ENCODE results near the gene UPK1B. TPM values are rescaled to one million over a fixed set of nuclear protein-coding genes. Genes with fewer than 3 reads are reported as not detected.
"Not testable (repeated sequence)": the region's sequence is repeated elsewhere in the genome, so short reads cannot be mapped to it uniquely, and the experiment has no call there.

UPK1B gene
- 37.1 TPM for total RNA-seq

GRCh38 chr3:119173325-119173724 lies at the start of gene UPK1B:
Gene UPK1B (plus strand): TSS chr3:119173598. CDS start chr3:119186742, 13,144 bp downstream.
- DNase-seq (ENCODE audit: low spot score), result peak; percentile 22

DNA sequence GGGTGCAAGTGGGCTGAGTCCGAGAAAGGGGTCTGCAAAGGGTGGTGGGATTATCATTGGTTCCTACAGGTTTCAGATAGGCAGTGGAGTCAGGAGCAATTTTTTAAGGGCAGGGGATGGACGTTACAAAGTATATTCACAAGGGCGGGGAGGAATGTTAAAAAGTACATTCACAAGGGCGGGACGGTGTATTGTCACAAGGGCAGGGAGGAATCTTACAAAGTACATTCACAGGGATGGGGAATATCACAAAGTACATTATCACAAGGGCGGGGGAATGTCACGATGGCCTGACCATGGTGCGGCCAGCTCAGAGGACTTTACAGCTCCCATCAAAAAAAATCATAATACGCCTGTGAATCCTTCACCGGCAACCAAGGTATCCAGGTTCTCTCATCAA lies 48.1 kb upstream of the UPK1B start:
- no peak for DNase-seq (ENCODE audit: low spot score)

DNA sequence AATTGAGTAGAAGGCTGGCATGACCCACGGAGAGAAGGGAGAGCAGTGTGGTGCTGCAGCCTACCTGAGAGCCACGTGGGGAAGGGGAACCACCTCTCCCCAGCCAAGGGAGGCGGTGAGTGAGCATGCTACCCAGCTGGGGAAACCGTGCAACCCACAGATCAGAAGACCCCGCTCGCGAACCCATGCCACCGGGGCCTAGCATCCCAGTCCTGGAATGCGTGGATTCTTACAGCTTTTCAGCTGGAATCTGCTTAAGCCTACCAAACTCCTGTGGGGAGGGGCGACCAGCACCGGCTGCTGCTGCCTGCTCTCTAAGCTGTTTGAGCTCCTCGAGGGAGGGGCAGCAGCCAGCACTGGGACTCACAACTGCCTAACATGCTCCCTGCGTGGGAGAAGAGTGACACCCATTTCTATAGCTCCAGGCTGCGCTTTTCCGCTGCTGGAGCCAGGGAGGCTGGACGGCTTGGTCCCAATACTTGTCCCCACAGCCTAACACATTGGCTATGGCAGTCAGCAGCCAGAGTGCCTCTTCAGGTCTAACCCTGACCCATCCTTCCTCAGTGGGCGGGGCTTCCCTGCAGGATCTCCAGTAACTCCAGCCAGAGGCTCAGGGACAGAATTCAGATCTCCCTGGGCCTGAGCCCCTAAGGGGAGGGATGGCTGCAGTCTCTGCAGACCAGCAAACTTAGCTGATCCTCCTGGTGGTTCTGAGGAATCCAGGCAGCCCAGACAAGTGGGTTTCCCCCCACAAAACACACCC lies 47.5 kb upstream of the UPK1B start:
- DNase-seq (ENCODE audit: low spot score), result no peak

GRCh38 chr3:119130291-119130690 lies 43.1 kb upstream of the UPK1B start:
- not testable (repeated sequence) for DNase-seq (ENCODE audit: low spot score)

- not testable (repeated sequence) for DNase-seq (ENCODE audit: low spot score)
Measured at GRCh38 chr3:119132291-119132690, 41.1 kb upstream of the UPK1B start.

- not testable (repeated sequence) for DNase-seq (ENCODE audit: low spot score)
Measured at GRCh38 chr3:119139360-119139759, 34.0 kb upstream of the UPK1B start.

DNA sequence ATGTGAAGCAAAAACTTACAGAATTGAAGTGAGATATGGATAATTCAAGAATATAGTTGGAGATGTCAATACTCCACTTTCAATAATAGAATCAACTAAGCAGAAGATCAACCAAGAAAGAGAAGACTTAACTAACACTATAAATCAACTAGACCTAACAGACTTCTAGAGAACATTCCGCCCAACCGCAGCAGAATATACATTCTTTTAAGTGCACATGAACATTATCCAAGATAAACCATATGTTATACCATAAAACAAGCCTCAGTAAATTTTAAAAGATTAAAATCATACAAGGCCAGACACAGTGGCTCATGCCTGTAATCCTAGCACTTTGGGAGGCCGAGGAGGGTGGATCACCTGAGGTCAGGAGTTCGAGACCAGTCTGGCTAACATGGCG lies 32.9 kb upstream of the UPK1B start:
- no peak for DNase-seq (ENCODE audit: low spot score)

DNA sequence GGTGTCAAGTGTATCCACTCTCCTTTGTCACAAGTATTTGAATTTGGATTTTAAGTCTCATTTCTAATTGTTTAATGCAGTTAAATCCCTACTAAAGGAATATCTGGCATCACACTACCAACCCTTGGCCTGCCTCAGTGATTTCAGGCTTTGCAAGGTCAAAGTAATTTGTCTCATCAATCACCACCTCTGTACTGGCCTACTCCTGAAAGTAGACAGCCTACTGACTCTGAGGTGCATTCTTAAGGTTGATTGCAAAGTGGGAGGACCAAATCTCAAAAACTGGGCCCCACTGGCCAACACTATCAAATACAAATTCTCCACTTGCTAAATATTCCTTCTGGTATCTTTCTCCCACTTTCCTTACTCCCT lies 28.3 kb upstream of the UPK1B start:
- DNase-seq (ENCODE audit: low spot score), result no peak

DNA sequence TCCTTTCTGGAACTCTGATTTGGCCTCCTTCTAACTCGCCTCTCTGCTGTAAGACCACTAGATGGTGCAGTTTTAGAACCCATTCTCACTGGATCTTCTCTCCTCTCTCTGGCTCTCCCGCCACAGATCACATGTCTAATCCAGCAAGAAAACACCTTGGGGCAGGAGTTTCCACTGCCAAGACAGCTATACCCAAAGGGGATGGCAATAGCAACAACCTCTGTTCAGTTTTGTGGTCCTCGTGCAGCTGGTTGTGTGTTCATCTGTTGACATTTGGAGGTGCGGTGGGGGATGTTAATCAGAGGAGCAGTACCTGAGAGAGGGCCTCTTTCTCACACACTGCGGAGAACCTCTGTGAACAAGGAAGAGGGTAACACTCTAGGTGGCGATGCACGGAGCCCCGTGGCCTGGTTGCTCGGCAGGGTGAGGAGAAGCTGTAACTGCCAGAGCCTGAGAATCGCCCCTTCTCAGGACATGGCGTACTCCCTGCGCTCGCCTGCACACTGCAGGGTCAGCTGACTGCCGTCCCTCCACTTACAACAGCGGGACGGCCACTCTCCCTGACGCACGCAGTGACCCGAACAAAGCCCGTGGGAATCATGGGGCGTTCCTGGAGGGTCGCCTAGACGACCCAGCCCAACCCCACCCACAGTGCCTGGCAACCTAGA lies 27.8 kb upstream of the UPK1B start, which contains the start of gene TEX55:
TEX55 (plus strand) TSS at position 666 of the 668 bp plus-strand sequence. CDS start 25 bp downstream, outside the sequence.
- DNase-seq (ENCODE audit: low spot score), result no peak

GRCh38 chr3:119146578-119147375 lies 26.6 kb upstream of the UPK1B start:
- no peak for DNase-seq (ENCODE audit: low spot score)

GRCh38 chr3:119147494-119147893 lies 25.9 kb upstream of the UPK1B start:
- no peak for DNase-seq (ENCODE audit: low spot score)

DNA sequence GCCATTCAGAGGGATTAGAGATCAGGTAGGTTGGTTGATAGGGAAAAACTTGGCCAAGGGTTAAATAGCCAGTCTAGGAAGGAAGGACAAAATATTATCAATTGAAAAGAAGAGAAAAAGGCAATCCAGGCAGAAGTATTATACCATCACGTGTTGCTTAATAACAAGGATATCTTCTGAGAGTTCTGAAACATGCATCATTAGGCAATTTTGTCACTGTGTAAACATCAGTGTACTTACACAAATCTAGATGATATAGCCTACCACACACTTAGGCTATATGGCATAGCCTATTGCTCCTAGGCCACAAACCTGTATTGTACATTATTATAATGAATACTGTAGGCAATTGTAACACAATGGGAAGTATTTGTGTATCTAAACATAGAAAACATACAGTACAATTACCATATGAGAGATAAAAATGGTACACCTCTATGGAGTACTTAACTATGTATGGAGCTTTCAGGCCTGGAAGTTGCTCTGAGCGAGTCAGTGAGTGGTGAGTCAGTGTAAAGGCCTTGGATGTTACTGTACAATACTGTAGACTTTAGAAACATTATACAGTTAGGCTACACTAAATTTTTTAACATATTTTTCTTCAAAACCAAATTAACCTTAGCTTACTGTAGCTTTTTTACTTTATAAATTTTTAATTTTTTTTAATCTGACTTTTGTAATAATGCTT lies 24.8 kb upstream of the UPK1B start:
- no peak for DNase-seq (ENCODE audit: low spot score)

DNA sequence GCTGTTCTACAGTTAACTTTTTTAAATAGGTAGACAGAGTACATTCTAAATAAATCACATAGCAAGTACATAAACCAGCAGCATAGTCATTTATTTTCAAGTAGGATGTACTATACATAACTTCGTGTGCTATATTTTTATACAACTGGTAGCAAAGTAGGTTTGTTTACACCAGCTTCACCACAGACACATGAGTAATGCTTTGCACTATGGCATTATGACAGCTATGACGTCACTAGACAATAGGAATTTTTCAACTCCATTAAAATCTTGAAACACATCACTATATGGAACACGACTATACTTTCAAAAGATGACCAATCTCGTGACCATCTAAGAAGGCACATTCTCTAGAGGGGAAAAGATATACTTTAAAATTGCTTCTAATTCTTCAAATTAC lies 23.9 kb upstream of the UPK1B start:
- DNase-seq (ENCODE audit: low spot score), result no peak

GRCh38 chr3:119156868-119157267 lies 16.5 kb upstream of the UPK1B start:
- DNase-seq (ENCODE audit: low spot score), result no peak

GRCh38 chr3:119157971-119158370 lies 15.4 kb upstream of the UPK1B start:
- DNase-seq (ENCODE audit: low spot score), result no peak

- DNase-seq (ENCODE audit: low spot score), result no peak
Measured at GRCh38 chr3:119160361-119160760, 13.0 kb upstream of the UPK1B start.

- no peak for DNase-seq (ENCODE audit: low spot score)
Measured at GRCh38 chr3:119160815-119161214, 12.6 kb upstream of the UPK1B start.

- DNase-seq (ENCODE audit: low spot score), result no peak
Measured at GRCh38 chr3:119161240-119161639, 12.2 kb upstream of the UPK1B start.

- DNase-seq (ENCODE audit: low spot score), result not testable (repeated sequence)
Measured at GRCh38 chr3:119164745-119165144, 8.7 kb upstream of the UPK1B start.

- DNase-seq (ENCODE audit: low spot score), result no peak
Measured at GRCh38 chr3:119170821-119171220, 2.6 kb upstream of the UPK1B start.

DNA sequence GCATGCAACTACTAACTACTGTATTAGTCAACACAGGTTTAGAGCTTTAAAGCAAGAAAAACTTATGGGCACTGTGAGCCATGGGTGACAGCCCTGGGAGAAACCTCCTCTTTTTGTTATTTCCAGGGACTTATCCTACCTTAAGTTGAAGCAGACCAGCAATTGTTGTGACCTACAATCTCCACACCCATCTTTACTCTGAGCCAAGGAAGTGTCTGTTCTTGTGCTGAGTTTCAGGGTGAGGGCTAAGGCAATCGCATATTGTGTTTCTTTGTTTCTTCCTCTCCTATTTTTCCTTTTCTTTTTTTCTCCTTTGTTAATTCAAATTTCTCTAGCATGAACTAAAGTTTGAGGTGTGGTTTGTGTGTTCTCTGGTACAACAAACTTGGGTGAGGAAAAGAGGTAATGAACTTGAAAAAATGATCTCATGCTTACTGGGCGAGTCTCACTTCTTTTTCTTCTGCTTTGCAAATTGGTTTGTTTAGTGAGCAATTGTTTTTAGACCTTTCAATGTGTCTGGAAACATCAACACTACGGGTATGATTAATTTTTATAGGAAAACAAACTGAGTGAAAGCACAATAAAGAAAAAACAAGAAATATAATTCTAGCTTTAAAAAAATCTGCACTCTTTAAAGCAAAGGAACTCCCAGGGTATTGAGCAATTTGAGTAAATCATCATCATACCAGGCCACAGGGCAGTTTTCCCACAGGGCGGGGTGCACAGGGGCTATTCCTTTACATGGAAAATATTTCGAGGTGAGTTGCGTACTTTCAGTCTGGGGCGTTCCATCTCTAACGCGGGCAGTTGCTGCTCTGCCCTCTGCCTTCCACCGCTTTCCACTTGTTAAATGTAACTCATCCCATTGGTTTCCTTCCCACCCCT lies 2.7 kb downstream of the UPK1B start:
- peak; percentile 39 for DNase-seq (ENCODE audit: low spot score)
